MCF 10A (cell line): Measurements from ENCODE around the gene SMAD6. TPM values are rescaled to one million over a fixed set of nuclear protein-coding genes. Genes with fewer than 3 reads are reported as not detected.

Experiments
- BruUV-seq: library from RNA; stranded (reverse); fragments of 400-500 nt; replicated peaks from 2 replicates; lab custom pipeline; 2021; lab: Mats Ljungman, UMichigan
- CTCF ChIA-PET: fragments of 300-600 bp; sonication (Branson Sonifier 250); formaldehyde crosslinking; extraction: SDS; loops from one replicate; lab custom pipeline; 2021; ENCODE audit warnings: antibody characterized with exemption, inconsistent platforms; lab: Yijun Ruan, JAX
- POLR2A ChIA-PET: fragments of 300-600, 350-650 bp; sonication (Branson Sonifier 250); formaldehyde crosslinking; extraction: SDS; loops from one replicate; lab custom pipeline; 2020; ENCODE audit warnings: antibody characterized with exemption, inconsistent platforms; lab: Yijun Ruan, JAX
- DNase-seq: peaks from one replicate; pipeline ENCODE4 v3.0.0-alpha.2; 2018; ENCODE audit not compliant: unreplicated experiment
- H3K27ac Mint-ChIP-seq: one replicate; pipeline ENCODE4 v1.8.0; 2022; ENCODE audit warnings: mild to moderate bottlenecking, low read depth, mixed read lengths; ENCODE audit not compliant: unreplicated experiment
- H3K27me3 Mint-ChIP-seq: one replicate; pipeline ENCODE4 v1.8.0; 2022; ENCODE audit warnings: mixed read lengths; ENCODE audit not compliant: insufficient read depth, unreplicated experiment
- H3K36me3 Mint-ChIP-seq: one replicate; pipeline ENCODE4 v1.8.0; 2022; ENCODE audit warnings: mild to moderate bottlenecking, moderate library complexity, mixed read lengths; ENCODE audit not compliant: insufficient read depth, unreplicated experiment
- H3K4me1 Mint-ChIP-seq: one replicate; pipeline ENCODE4 v1.8.0; 2022; ENCODE audit warnings: mixed read lengths; ENCODE audit not compliant: insufficient read depth, unreplicated experiment
- H3K4me3 Mint-ChIP-seq: one replicate; pipeline ENCODE4 v1.8.0; 2022; ENCODE audit warnings: mild to moderate bottlenecking, moderate library complexity, mixed read lengths; ENCODE audit not compliant: unreplicated experiment
- H3K9me3 Mint-ChIP-seq: one replicate; pipeline ENCODE4 v1.8.0; 2022; ENCODE audit warnings: mixed read lengths; ENCODE audit not compliant: unreplicated experiment
- CTCF ChIP-seq: fragments of 200-600 bp; IDR thresholded peaks from one replicate; pipeline ENCODE4 v1.8.0; 2022; ENCODE audit warnings: antibody characterized with exemption, mild to moderate bottlenecking; ENCODE audit not compliant: unreplicated experiment
- intact Hi-C: fragments of 100-400 bp; cut with micrococcal nuclease; formaldehyde crosslinking; loops from 2 replicates; pipeline ENCODE4 v1.14.1; 2022
- total RNA-seq: library from RNA; stranded (reverse); gene quantifications from 2 replicates; pipeline ENCODE4 v1.2.3, GENCODE V29; 2022

Gene SMAD6
- total RNA-seq, 1 experiment from 2014 or later, result not detected

GRCh38 chr15:66787489-66787871, 85.4 kb downstream of the SMAD6 start:
- Mint-ChIP-seq H3K36me3 (no peaks in the 10 kb centered on the region), H3K27ac (no peak overlapping the region), H3K9me3 (no peaks in the 10 kb centered on the region), H3K27me3 (no peaks in the 10 kb centered on the region), H3K4me1 (no peaks in the 10 kb centered on the region), H3K4me3 (no peak overlapping the region)
- BruUV-seq, result no TSS peak
- POLR2A ChIA-PET, result no interaction called here
- TF ChIP-seq CTCF, result no peak
- DNase-seq, result no peak
- CTCF ChIA-PET, result interaction anchor here (1.1 kb wide), 1 partner anchor 64 kb away, joined by 3 read pairs; no protein-coding TSS in a partner anchor
- intact Hi-C loops, result no loop called here

DNA sequence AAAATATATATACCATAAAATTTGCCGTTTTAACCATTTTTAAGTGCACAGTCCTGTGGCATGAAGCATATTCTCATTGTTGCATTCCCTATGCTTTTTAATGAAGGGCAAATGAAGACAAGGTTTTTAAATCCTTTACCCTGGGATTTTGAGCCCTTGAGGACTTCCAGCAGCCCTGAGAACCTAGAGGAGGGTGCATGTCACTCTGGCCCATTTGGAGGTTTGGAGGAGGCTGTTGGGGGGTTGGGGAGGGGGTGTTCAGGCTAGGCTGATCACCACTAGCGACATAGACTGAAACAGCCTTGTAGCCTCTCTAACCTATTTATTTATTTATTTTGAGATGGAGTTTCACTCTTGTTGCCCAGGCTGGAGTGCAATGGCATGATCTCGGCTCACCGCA, 86.0 kb downstream of the SMAD6 start:
- ChIA-PET CTCF (no interaction called here), POLR2A (interaction anchor here (1.7 kb wide), 1 partner anchor 63 kb away, joined by 6 read pairs; no protein-coding TSS in a partner anchor)
- no peak for DNase-seq
- no peak overlapping the region for H3K27ac Mint-ChIP-seq
- no peaks in the 10 kb centered on the region for H3K9me3 Mint-ChIP-seq
- intact Hi-C loops, result no loop called here
- H3K36me3 Mint-ChIP-seq, result no peaks in the 10 kb centered on the region
- BruUV-seq, result no TSS peak
- TF ChIP-seq CTCF, result no peak
- H3K4me1 Mint-ChIP-seq, result no peaks in the 10 kb centered on the region
- H3K27me3 Mint-ChIP-seq, result no peaks in the 10 kb centered on the region
- H3K4me3 Mint-ChIP-seq, result no peak overlapping the region

GRCh38 chr15:66789029-66790025, 87.3 kb downstream of the SMAD6 start:
- H3K27ac Mint-ChIP-seq, result no peak overlapping the region

More at GRCh38 chr15:66789029-66790025, 87.3 kb downstream of the SMAD6 start:
- Mint-ChIP-seq H3K27me3 (no peaks in the 10 kb centered on the region), H3K4me1 (no peaks in the 10 kb centered on the region), H3K9me3 (no peaks in the 10 kb centered on the region), H3K4me3 (no peak overlapping the region), H3K36me3 (no peaks in the 10 kb centered on the region)
- no TSS peak for BruUV-seq
- ChIA-PET CTCF (interaction anchor here (0.6 to 3.5 kb wide), 15 partner anchors 12 to 376 kb away, joined by 3 to 48 read pairs (median 4); no protein-coding TSS in a partner anchor), POLR2A (interaction anchor here (0.6 to 1.7 kb wide), 3 partner anchors 14 to 61 kb away, joined by 3 to 6 read pairs (median 4); no protein-coding TSS in a partner anchor)
- peak; percentile 45 for DNase-seq
- intact Hi-C loops, result loop anchor here (1.0 kb wide), 1 partner anchor 62 kb away; no protein-coding TSS in a partner anchor
- TF ChIP-seq CTCF, result peak; percentile 44
